Measurements from ENCODE around the gene SYF2. TPM values are rescaled to one million over a fixed set of nuclear protein-coding genes. Genes with fewer than 3 reads are reported as not detected.

Gene SYF2
- total RNA-seq, 1 donor from 2014 or later: 38.4 TPM

- Mint-ChIP-seq H3K27me3 (ENCODE audit: unreplicated experiment) (peaks cover 34% of the 10 kb centered on the region), H3K27ac (ENCODE audit: unreplicated experiment) (no peak overlapping the region), H3K4me1 (ENCODE audit: unreplicated experiment) (no peaks in the 10 kb centered on the region), H3K4me3 (ENCODE audit: unreplicated experiment) (no peak overlapping the region), H3K36me3 (ENCODE audit: unreplicated experiment) (no peaks in the 10 kb centered on the region), H3K9me3 (ENCODE audit: unreplicated experiment) (no peaks in the 10 kb centered on the region)
- no peak for DNase-seq (ENCODE audit: extremely low spot score, unreplicated experiment)
- TF ChIP-seq CTCF (IDR thresholded peaks at IDR 0.05): no peak
Measured at GRCh38 chr1:25197982-25198662, 34.2 kb downstream of the SYF2 start.

- Mint-ChIP-seq H3K27me3 (ENCODE audit: unreplicated experiment) (peaks cover 39% of the 10 kb centered on the region), H3K4me1 (ENCODE audit: unreplicated experiment) (no peaks in the 10 kb centered on the region), H3K36me3 (ENCODE audit: unreplicated experiment) (no peaks in the 10 kb centered on the region), H3K9me3 (ENCODE audit: unreplicated experiment) (no peaks in the 10 kb centered on the region), H3K27ac (ENCODE audit: unreplicated experiment) (no peak overlapping the region), H3K4me3 (ENCODE audit: unreplicated experiment) (no peak overlapping the region)
- no peak for TF ChIP-seq CTCF (IDR thresholded peaks at IDR 0.05)
- DNase-seq (ENCODE audit: extremely low spot score, unreplicated experiment): no peak
Measured at GRCh38 chr1:25197235-25197975, 34.9 kb downstream of the SYF2 start.

GRCh38 chr1:25196830-25197229 lies 35.5 kb downstream of the SYF2 start:
- no peaks in the 10 kb centered on the region for H3K9me3 Mint-ChIP-seq (ENCODE audit: unreplicated experiment)
- H3K4me1 Mint-ChIP-seq (ENCODE audit: unreplicated experiment): no peaks in the 10 kb centered on the region
- H3K4me3 Mint-ChIP-seq (ENCODE audit: unreplicated experiment): no peak overlapping the region
- no peak for TF ChIP-seq CTCF (IDR thresholded peaks at IDR 0.05)
- H3K27me3 Mint-ChIP-seq (ENCODE audit: unreplicated experiment): peaks cover 43% of the 10 kb centered on the region
- no peak overlapping the region for H3K27ac Mint-ChIP-seq (ENCODE audit: unreplicated experiment)
- H3K36me3 Mint-ChIP-seq (ENCODE audit: unreplicated experiment): no peaks in the 10 kb centered on the region
- DNase-seq (ENCODE audit: extremely low spot score, unreplicated experiment): no peak

GRCh38 chr1:25195835-25196234 lies 36.5 kb downstream of the SYF2 start:
- Mint-ChIP-seq H3K27me3 (ENCODE audit: unreplicated experiment) (peaks cover 42% of the 10 kb centered on the region), H3K4me3 (ENCODE audit: unreplicated experiment) (no peak overlapping the region), H3K27ac (ENCODE audit: unreplicated experiment) (no peak overlapping the region), H3K4me1 (ENCODE audit: unreplicated experiment) (no peaks in the 10 kb centered on the region), H3K9me3 (ENCODE audit: unreplicated experiment) (no peaks in the 10 kb centered on the region), H3K36me3 (ENCODE audit: unreplicated experiment) (no peaks in the 10 kb centered on the region)
- TF ChIP-seq CTCF (IDR thresholded peaks at IDR 0.05): no peak
- DNase-seq (ENCODE audit: extremely low spot score, unreplicated experiment): no peak

- Mint-ChIP-seq H3K4me3 (ENCODE audit: unreplicated experiment) (no peak overlapping the region), H3K36me3 (ENCODE audit: unreplicated experiment) (no peaks in the 10 kb centered on the region), H3K27me3 (ENCODE audit: unreplicated experiment) (peaks cover 42% of the 10 kb centered on the region), H3K27ac (ENCODE audit: unreplicated experiment) (no peak overlapping the region), H3K9me3 (ENCODE audit: unreplicated experiment) (no peaks in the 10 kb centered on the region), H3K4me1 (ENCODE audit: unreplicated experiment) (no peaks in the 10 kb centered on the region)
- no peak for DNase-seq (ENCODE audit: extremely low spot score, unreplicated experiment)
- no peak for TF ChIP-seq CTCF (IDR thresholded peaks at IDR 0.05)
Measured at GRCh38 chr1:25194572-25195020, 37.7 kb downstream of the SYF2 start.
